GM19240 (cell line): ENCODE measurements around the gene CABYR.

Source experiments
- DNase-seq: peaks from one replicate; pipeline ENCODE4 v3.0.0; 2011; ENCODE audit warnings: low spot score; ENCODE audit not compliant: insufficient read length

Gene CABYR

GRCh38 chr18:24189007-24189528 is 50.2 kb downstream of the CABYR start:
- DNase-seq: peak; percentile 14

GRCh38 chr18:24189664-24190346 is 50.9 kb downstream of the CABYR start:
- DNase-seq: no peak

GRCh38 chr18:24190590-24190989 is 51.7 kb downstream of the CABYR start:
- no peak for DNase-seq

- no peak for DNase-seq
Measured at GRCh38 chr18:24195296-24196053, 56.6 kb downstream of the CABYR start.

GRCh38 chr18:24196764-24197163 is 57.9 kb downstream of the CABYR start:
- DNase-seq: no peak

GRCh38 chr18:24197412-24197811 is 58.5 kb downstream of the CABYR start:
- no peak for DNase-seq

GRCh38 chr18:24198461-24198860 is 59.6 kb downstream of the CABYR start:
- no peak for DNase-seq

- no peak for DNase-seq
Measured at GRCh38 chr18:24199372-24199962, 60.6 kb downstream of the CABYR start.

GRCh38 chr18:24200494-24201290 is 61.8 kb downstream of the CABYR start:
- DNase-seq: no peak

GRCh38 chr18:24201699-24202687 is 63.1 kb downstream of the CABYR start:
- DNase-seq: no peak

GRCh38 chr18:24204904-24205303 is 66.0 kb downstream of the CABYR start:
- no peak for DNase-seq

- no peak for DNase-seq
Measured at GRCh38 chr18:24208270-24209035, 69.6 kb downstream of the CABYR start.

GRCh38 chr18:24209558-24209957 is 70.7 kb downstream of the CABYR start:
- DNase-seq: no peak
